ENCODE measurements around the gene PAIP2B.
"Not testable (repeated sequence)": the region's sequence is repeated elsewhere in the genome, so short reads cannot be mapped to it uniquely, and the experiment has no call there.

The PAIP2B gene, protein sequence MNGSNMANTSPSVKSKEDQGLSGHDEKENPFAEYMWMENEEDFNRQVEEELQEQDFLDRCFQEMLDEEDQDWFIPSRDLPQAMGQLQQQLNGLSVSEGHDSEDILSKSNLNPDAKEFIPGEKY

DNA sequence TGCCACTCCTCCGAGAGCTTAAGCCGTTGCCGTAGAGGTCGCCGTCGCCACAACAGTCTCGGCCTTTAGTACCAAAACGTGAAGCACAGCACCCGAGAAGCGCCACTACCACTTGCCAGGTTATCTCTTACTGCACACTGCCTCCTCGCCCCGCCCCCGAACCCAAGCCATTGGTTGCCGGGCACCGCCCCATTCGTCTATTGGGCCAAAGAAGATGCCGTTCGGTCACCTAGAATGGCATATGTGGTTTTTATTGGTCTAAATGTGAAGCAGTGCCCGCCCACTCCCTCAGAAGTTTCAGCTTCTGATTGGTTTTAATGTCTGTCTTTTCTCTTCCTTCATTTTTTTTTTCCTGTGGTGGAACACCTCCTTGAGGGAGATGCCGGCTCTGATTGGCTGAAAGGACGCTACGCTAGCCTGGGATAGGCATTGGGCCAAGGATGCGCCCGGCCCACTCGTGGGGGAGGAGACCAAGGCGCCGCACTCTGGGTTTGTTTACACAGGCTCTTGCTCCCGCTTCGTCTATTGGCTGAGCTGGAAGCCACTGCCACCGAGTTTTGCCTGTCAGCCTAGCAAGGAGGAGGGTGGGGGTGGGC lies at the start of gene PAIP2B:
PAIP2B (minus strand) TSS at position 139 of the 596 bp plus-strand sequence. CDS start 24,514 bp downstream, outside the sequence.
- intact Hi-C loops (cut with DNase I): loop anchor here (2.0 to 5.0 kb wide), 2 partner anchors 50 to 105 kb away; partner anchors contain the start of gene ZNF638
- peak; percentile 98 to 100 (median 100) for DNase-seq

DNA sequence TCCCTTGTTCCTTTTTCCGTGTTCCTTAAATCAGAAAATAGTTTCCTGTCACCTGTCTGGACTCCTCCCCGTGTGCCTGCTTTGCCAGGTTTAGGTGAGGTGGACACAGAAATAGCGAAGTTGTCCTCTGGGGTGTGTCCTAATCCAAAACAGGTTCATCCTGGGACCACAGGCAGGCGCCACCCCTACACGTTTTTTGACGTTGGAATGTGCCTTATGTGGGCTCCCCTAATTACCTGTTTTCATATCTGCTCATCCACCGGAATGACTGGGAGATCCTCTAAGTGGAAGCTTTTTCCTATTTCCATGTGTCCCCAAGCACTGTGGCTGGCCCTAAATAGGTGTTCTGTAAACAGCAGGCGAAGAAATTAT lies 49.0 kb upstream of the PAIP2B start:
- intact Hi-C loops (cut with DNase I): loop anchor here (2.0 kb wide), 1 partner anchor 49 kb away; the partner anchor contains the start of gene PAIP2B

DNA sequence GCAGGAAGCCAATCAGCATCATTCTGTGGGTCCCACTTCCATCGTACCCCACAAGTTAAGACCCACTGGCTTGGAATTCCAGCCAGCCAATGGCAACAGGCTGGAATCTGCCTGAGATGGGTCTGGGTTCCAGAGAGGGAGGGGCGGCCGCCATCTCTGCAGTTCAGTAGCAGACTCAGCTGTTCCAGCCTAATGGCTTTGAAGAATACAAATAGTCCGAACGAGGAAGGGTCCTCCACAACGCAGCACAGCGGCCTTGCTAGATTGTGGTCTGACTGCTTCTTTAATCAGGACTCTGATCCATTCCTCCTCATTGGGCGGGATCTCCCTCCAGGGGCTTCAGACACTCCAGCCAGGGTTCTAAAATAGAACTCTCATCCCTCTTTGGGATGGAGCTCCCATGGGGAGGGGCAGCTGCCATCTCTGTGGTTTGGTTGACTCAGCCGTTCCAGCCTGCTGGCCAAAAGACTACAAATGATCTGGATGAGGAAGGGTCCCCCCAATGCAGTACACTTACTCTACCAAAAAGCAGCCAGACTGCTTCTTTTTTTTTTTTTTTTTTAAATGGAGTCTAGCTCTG lies 42.7 kb upstream of the PAIP2B start:
- no peak for DNase-seq
- intact Hi-C loops (cut with DNase I): no loop called here

More for the DNA sequence above, 49.0 kb upstream of the PAIP2B start:
- DNase-seq: no peak

DNA sequence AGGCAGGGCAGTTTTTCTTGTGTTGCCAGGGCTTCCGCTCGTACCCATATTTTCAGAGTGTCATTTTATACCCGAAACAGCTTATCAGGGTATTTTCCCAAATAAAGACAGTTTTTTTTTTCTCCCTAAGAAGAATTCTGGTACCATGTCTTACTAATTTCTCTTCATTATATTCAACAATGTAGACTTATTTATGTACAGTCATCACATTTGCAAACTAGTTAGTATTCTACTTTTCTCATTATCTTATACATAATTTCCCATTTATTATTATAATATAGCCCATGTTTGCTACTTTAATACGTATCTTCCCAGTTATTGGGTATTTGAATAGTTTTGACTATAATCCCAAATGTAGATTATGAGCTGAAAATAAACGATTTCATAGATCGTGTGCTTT lies 36.5 kb upstream of the PAIP2B start:
- intact Hi-C loops (cut with DNase I): no loop called here
- DNase-seq: no peak

DNA sequence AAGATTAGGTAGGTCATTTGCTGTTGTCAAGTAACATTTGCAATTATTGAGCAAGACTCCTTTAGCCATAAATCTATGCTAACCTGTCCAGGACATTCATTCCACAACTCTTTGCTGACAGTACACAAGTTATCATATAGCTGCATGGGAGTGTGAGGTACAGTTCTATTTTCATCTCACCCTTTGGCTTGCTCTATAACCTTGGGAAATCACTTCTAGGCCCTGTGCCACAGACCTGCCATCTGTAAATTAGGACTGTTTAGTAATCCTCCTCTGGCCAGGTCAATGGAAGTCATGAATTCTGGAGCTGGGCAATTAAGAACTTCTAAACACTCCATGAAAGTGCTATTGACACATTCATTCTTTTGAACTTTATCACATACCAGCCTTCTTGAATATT lies 34.6 kb upstream of the PAIP2B start:
- DNase-seq: no peak
- intact Hi-C loops (cut with DNase I): no loop called here

DNA sequence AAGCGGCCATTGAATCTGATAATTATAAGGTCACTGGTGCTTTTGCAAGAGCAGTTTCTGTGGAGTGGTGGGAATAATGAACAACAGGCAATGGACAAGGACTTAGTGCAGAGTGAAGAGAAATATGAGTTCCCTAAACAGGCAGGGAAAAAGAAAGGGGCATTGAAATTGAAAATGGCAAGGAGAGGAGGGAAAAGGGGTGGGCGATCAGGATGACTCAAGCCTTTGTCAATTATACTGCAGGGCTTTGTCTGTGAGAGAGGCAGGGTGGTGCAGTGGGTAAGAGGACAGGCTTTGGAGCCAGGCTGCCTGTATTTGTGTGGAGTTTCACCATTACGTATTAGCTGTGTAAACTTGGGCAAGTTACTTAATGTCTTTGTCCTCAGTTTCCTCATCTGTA lies 29.5 kb upstream of the PAIP2B start:
- peak; percentile 10 to 91 (median 76) for DNase-seq
- intact Hi-C loops (cut with DNase I): no loop called here

DNA sequence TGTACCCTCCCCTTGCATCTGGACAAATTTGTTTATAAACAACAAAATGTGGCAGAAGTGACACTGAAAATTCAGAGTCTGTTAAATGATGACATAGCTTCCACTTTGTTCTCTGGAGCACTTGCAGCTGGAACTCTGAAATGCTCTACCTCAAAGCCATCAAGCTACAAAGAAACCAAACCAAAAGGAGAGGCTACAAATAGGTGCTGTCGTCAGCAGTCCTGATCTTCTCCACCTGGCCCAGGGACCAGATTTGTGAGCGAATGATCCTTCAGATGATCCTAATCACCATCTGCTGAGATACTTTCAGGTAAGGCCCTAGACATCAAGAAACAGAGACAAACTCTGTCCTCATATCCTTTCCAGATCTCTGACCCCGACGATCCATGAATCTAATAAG lies 27.9 kb upstream of the PAIP2B start:
- no peak for DNase-seq
- intact Hi-C loops (cut with DNase I): no loop called here

DNA sequence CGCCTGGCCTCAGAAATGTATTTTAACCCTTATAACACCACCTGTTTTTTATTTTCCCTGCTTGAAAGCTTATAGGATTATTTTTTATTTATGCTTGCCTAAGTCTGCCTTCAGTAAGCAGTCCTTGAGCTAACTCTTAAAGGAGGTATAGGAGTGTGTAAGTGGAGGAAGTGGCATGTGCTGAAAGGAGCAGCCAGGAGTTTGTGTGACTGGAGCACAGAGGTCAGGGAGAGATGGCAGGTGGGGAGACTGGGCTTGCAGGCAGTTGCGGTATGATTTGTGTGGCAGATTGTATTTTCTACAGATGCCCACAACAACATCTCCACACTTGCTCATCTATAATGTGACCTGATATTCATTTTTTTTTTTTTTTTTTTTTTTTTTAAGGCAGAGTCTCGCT lies 27.2 kb upstream of the PAIP2B start:
- DNase-seq: no peak
- intact Hi-C loops (cut with DNase I): no loop called here

DNA sequence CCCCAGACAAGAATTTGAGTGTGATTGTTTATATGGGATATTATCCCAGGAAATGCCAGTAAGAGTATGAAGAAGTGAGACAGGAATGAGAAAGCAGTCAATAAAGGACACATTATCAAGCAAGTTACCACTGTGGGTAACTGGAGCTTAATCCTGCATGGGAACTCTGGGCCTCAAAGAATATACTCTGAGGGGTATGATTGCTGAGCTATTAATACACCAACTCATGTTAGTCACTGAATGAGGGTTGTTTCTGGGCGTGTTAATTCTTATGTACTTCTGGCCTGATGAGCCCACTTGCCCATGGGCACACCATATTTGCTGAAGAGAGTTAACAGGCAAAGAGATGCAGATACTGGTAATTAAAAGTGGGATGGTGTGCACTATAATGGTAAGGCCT lies 26.6 kb upstream of the PAIP2B start:
- no peak for DNase-seq

DNA sequence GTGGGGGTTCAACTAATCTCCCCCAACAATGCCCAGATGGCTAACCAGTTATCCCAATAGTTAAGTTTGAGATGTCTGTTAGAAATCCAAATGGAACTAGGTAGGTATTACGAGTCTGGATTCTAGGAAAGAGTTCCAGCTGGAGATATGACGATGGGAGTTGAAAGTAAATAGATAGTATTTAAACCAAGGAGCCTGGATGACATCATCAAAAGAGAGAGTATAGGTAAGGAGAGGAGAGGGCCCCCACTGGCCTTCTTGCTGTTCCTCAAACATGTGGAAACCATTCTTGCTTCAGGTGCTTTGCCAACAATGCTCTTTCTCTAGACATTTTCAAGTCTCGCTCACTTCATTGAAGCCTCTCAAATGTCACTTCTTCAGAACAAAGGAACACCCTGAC lies 26.0 kb upstream of the PAIP2B start:
- intact Hi-C loops (cut with DNase I): no loop called here

More for the DNA sequence above, 26.6 kb upstream of the PAIP2B start:
- intact Hi-C loops (cut with DNase I): no loop called here

DNA sequence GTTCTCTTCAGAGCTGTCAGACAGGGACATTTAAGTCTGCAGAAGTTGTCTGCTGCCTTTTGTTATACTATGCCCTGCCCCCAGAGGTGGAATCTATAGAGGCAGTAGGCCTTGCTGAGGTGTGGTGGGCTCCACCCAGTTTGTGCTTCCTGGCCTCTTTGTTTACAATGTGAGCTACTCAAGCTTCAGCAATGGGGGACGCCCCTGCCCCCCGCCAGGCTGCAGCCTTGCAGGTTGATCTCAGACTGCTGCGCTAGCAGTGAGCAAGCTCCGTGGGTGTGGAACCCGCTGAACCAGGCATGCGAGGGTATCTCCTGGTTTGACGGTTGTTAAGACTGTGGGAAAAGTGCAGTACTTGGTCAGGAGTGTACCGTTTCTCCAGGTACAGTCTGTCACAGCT lies 24.0 kb upstream of the PAIP2B start:
- intact Hi-C loops (cut with DNase I): no loop called here
- no peak for DNase-seq

More for the DNA sequence above, 26.0 kb upstream of the PAIP2B start:
- no peak for DNase-seq

DNA sequence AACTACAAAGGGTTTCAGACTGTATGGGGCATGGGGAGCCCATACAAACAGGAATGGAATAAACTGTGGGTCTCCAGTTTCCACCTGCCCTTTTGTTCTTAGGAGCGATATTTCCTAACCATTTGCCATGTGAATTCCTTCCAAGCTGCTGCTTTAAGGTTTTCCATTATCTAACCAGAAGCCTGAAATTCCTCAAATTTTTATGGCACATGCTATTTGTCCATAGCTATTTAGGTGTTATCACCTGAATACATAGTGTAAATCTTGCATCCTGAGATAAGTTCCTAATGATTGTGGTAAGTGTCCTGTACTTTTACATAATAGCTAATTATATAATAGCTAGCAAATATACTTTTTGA lies 17.4 kb upstream of the PAIP2B start:
- intact Hi-C loops (cut with DNase I): no loop called here

DNA sequence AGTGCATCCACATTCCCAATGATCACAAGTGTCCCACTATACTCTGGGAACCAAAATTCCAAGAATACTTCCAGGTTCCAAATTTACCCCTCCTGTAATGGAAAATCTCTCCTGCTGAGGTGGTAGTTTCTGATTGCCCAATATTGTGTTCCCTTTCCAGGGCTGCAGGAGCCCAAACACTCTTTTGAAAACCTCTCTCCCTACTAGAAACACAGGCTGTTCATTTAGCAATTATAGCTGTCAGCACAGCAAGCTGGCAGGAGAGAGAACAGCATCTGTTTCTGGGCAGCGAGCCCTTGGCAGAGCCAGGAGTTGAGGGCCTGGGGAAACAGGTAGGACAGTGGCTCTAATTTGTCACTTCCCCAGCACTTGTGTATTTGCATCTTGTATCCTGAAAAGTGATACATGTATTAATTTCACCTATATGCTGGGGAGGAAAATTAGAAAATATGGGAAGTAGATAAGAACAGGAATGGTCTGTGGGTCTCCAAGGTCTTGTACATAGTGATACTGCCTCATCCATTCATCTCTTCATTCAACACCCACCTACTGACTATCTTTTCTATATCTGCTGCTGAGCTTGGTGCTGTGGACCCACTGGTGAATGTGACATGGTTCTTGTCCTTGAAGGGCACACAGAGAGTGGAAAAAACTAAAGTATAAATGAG lies 16.9 kb upstream of the PAIP2B start:
- intact Hi-C loops (cut with DNase I): no loop called here
- peak in 23 of 42 donors; percentile 9 to 56 (median 23) for DNase-seq

More for the DNA sequence above, 17.4 kb upstream of the PAIP2B start:
- DNase-seq: no peak

DNA sequence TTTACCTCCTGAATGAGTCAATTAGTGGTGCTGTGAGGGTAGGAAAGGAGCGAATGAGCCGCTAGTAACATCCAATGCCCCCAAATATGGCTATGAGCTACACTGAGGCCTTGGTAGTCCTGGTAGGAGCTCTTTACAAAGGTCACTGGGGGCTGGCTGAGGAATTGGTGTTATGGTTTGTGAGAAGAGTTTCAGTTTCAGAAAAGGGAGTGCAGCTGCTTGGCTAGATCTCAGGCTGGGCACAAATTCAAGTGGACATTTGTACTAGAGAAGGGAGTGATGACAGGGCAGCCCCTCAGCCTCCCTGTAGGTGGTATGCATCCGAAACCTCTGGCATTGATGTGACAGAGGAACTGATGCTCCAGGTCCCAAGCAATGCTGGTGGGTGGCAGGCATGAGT lies 13.9 kb upstream of the PAIP2B start:
- intact Hi-C loops (cut with DNase I): no loop called here
- DNase-seq: peak in 36 of 42 donors; percentile 2 to 74 (median 32)

DNA sequence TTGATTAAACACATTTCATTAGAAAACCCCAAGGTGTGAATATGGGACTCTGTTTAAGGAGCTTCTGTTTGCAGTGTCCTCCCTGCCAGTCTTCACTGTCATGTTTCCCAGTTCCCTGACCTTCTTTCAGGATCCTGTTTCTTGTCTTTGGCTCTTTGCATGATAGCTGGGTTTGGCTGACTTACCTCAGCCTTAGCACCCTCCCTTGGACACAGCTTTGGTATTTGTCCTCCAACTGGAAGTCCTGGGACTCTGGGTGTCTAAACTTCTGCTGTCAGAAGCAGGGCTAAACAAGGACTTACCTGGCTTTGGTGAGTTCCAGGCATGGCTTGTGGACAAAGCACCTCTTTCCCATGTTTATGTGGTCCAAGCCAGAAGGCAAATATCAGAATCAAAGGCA lies 11.2 kb upstream of the PAIP2B start:
- no peak for DNase-seq
- intact Hi-C loops (cut with DNase I): no loop called here

DNA sequence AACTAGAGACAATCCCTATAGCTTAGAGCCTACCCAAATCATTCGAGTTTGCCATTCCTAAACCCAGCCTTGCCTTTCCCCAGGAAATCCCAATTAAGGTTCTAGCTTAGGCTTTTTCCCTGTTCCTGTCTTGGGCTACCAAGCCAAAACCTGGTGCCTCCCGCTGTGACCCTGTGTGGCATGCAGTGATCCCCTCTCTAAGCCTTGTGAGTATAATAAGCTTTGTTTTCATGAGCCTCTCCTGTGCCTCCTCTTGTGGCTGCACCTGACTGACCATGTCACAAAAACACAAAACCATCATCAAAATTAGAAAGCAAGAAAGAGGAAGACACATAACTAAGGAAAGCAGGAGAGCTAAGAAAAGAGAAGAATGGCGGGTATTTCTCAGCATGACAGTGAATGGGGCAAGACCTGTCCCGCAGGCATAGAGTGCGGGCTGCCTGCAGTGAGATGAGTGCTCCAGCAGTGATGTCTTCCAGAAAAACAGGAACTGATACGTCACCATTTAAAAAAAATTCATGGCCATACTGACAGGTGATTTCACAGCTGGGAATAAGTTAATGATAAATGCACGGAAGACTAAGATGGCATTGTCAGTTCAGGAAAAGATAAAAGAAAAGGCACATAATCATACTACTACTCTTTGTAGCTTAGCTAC lies 9.2 kb upstream of the PAIP2B start:
- intact Hi-C loops (cut with DNase I): no loop called here

DNA sequence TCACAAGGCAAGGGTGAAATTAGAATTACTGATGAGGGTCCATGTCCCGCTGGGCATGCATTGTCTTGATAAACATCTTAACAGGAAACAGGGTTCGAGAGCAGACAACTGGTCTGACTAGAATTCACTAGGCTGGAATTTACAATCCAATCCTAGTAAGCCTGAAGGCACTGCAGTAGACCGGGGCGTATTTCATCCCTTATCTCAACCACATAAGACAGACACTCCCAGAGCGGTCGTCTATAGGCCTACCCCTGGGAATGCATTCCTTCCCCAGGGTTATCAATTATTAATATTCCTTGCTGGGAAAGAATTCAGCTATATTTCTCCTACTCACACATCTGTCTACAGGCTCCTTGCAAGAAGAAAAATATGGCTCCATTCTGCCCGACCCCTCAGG lies 6.2 kb upstream of the PAIP2B start:
- intact Hi-C loops (cut with DNase I); DNase-seq: not testable (repeated sequence)

More for the DNA sequence above, 9.2 kb upstream of the PAIP2B start:
- DNase-seq: no peak

DNA sequence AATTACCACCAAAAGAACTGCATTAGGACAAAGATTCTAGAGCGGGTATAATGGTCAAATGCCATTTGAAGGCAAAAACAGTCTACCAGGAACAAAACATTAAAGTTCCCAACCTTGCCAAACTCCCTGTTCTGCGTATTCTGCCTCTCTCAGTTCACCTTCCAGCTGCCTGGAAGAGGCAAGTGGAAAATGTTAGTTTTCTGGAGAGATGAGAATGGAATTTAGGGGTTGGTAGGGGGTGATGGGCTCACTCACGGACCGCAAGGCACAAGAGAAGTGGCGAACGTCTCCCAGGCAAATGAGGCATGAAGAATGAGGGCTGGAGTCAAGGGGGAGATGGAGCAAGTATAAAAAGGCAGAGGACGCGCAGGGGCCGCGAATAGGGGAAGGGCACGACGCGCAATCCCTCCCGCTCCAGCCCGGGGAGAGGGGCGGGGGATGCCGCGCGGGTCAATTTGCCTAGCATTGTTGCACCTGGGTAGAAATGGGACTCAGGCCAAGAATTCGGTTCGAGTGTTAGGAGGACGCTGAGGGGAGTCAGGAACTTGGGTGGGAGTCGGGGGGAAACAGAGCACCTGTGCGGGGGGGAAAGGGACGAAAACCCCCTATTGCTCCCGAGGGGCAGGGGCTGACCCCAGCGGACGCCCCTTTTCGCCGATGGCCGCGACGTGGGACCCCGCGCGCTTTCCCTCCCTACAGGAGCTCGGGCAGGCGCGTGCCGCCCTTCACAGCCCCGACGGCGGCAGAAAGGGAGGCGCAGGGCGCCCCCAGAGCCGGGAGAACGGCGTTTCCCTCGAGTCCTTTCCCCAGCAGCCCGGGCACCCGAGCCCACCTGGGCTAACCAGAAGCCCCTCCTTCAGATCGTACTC lies 573 bp downstream of the PAIP2B start:
- DNase-seq: peak in 38 of 42 donors; percentile 7 to 69 (median 36)
- intact Hi-C loops (cut with DNase I): loop anchor here (2.0 to 5.0 kb wide), 2 partner anchors 50 to 106 kb away; partner anchors contain the start of gene ZNF638

DNA sequence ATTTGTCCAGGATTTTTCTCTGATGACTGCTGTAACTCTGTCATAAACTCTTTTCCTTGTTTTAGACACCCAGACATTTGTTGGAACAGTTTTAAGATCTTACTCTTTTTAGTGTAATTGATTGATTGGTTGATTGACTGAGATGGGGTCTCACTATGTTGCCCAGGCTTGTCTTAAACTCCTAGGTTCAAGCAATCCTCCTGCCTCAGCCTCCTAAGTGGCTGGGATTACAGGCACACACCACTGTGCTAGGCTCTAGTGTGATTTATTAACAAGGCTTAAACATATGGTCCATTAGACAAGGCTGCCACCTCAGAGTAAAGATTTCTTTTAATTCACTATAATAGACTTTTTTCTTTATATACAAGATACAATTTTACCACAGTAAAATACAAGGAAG lies 2.0 kb downstream of the PAIP2B start:
- intact Hi-C loops (cut with DNase I): loop anchor here (2.0 to 5.0 kb wide), 2 partner anchors 107 to 286 kb away; partner anchors contain the start of gene ZNF638

More for the DNA sequence above, 2.0 kb downstream of the PAIP2B start:
- DNase-seq: peak in 1 of 42 donors; percentile 4

Measured in head of caudate nucleus (tissue), 42 donors.